ENCODE measurements around the gene DNAI1.

DNAI1 gene

GRCh38 chr9:34459941-34460340, 1.3 kb downstream of the DNAI1 start:
- no peak for DNase-seq (ENCODE audit: low read depth)
- in situ Hi-C loops (cut with HindIII; ENCODE audit: low sequenced_read_pairs), result no loop called here
- no peak for TF ChIP-seq CTCF (IDR thresholded peaks at IDR 0.05; ENCODE audit: low read depth, low read length, missing control alignments)
- H3K4me3 ChIP-seq (ENCODE audit: low read depth, low read length), result no peak overlapping the region

DNA sequence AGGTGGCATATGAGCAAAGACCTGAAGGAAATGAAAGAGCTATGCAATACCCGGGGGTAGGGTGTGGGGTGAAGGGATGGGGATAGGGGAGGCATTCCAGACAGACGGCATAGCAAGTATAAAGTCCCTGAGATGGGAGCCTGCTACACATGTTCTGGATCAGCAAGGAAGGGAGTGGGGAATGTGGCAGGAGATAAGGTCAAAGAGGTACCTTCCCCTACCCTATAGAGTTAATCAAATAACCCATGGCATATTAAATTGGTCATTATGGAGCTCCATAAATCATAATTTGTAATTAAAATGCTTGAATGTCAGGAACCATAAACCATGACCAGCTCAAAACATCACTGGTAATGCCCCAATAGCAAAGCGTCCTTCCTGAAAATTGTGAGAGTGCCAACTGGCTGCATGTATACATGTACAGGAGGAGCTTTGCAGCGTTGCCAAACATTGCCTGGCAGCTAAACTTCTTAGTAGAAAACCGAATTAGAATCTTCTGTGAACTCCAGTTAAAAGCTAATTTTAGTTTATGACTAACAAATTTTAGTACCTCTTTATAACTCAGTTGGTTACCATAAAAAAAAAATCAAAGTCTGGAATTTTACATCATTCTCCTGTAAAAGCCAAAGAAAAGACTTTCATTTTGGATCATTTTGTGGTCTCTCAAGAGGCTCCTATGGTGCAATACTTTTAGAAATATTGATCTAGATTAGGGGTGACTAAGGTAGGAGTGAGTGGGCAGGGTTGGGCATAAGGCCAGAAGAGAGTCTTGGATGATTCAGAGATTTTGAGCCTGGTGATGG, 4.7 kb downstream of the DNAI1 start:
- DNase-seq (ENCODE audit: low read depth), result no peak
- no peak for TF ChIP-seq CTCF (IDR thresholded peaks at IDR 0.05; ENCODE audit: low read depth, low read length, missing control alignments)
- in situ Hi-C loops (cut with HindIII; ENCODE audit: low sequenced_read_pairs), result no loop called here
- H3K4me3 ChIP-seq (ENCODE audit: low read depth, low read length), result no peak overlapping the region

GRCh38 chr9:34463901-34464232, 5.3 kb downstream of the DNAI1 start:
- no peak overlapping the region for H3K4me3 ChIP-seq (ENCODE audit: low read depth, low read length)
- in situ Hi-C loops (cut with HindIII; ENCODE audit: low sequenced_read_pairs), result no loop called here
- no peak for DNase-seq (ENCODE audit: low read depth)
- no peak for TF ChIP-seq CTCF (IDR thresholded peaks at IDR 0.05; ENCODE audit: low read depth, low read length, missing control alignments)

DNA sequence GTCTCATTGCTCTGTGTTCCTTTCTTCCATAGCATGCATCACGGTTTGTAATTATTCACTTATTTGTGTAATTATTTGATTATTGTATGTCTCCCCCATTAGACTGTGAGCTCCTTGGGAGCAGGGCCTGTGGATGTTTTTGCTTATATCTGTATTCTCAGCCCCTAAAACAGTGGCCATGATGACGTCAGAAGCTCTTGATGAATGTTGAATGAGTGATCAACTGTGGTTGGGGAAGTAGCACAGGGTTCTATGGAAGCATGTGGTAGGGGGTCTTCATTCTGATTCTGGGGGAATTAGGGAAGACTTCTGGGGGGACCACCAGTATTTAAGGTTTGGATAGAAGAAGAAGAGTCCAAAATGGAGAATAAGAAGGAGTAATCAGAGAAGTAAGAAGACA, 6.0 kb downstream of the DNAI1 start:
- TF ChIP-seq CTCF (IDR thresholded peaks at IDR 0.05; ENCODE audit: low read depth, low read length, missing control alignments), result no peak
- no peak overlapping the region for H3K4me3 ChIP-seq (ENCODE audit: low read depth, low read length)
- no peak for DNase-seq (ENCODE audit: low read depth)
- in situ Hi-C loops (cut with HindIII; ENCODE audit: low sequenced_read_pairs), result no loop called here

- in situ Hi-C loops (cut with HindIII; ENCODE audit: low sequenced_read_pairs), result no loop called here
- no peak overlapping the region for H3K4me3 ChIP-seq (ENCODE audit: low read depth, low read length)
Measured at GRCh38 chr9:34465468-34465867, 6.9 kb downstream of the DNAI1 start.

GRCh38 chr9:34475097-34475496, 16.5 kb downstream of the DNAI1 start:
- no peak overlapping the region for H3K4me3 ChIP-seq (ENCODE audit: low read depth, low read length)
- in situ Hi-C loops (cut with HindIII; ENCODE audit: low sequenced_read_pairs), result no loop called here
- no peak for DNase-seq (ENCODE audit: low read depth)
- TF ChIP-seq CTCF (IDR thresholded peaks at IDR 0.05; ENCODE audit: low read depth, low read length, missing control alignments), result no peak

More at GRCh38 chr9:34465468-34465867, 6.9 kb downstream of the DNAI1 start:
- TF ChIP-seq CTCF (IDR thresholded peaks at IDR 0.05; ENCODE audit: low read depth, low read length, missing control alignments), result no peak
- DNase-seq (ENCODE audit: low read depth), result no peak

Data from astrocyte of the cerebellum (primary cell).